ENCODE results near the gene DNM3. TPM values are rescaled to one million over a fixed set of nuclear protein-coding genes. Genes with fewer than 3 reads are reported as not detected.

The DNM3 gene
- polyA plus RNA-seq, 3 donors = 0.15 TPM; not detected in 2

- Histone ChIP-seq H3K36me3 (replicated peaks in 1 of 2; ENCODE audit: control insufficient read depth in 1 of 2, insufficient read depth in 2 of 2, low read length in 2 of 2) (no peaks in the 10 kb centered on the region), H3K4me1 (ENCODE audit: control insufficient read depth in 1 of 2, insufficient read depth in 2 of 2, low read length in 2 of 2) (no peaks in the 10 kb centered on the region), H2AFZ (ENCODE audit: insufficient read depth, low read depth, low read length, poor library complexity, severe bottlenecking) (no peak overlapping the region), H3K9me3 (replicated peaks in 1 of 2; ENCODE audit: control insufficient read depth in 1 of 2, insufficient read depth in 1 of 2, low read length in 2 of 2) (no peaks in the 10 kb centered on the region), H3K4me3 (replicated peaks in 1 of 3; ENCODE audit: low read depth in 2 of 3, low read length in 3 of 3) (no peak overlapping the region), H3K9ac (ENCODE audit: insufficient read depth, low read length, poor library complexity, severe bottlenecking) (no peak overlapping the region), H3K27me3 (ENCODE audit: control insufficient read depth in 2 of 2, insufficient read depth in 2 of 2, low read length in 2 of 2) (no peaks in the 10 kb centered on the region), H3K4me2 (replicated peaks; ENCODE audit: extremely low read depth, low read length, poor library complexity, severe bottlenecking) (no peak overlapping the region), H3K27ac (ENCODE audit: low read depth in 1 of 2, low read length in 2 of 2) (no peak overlapping the region), H3K79me2 (ENCODE audit: insufficient read depth, low read length) (no peaks in the 10 kb centered on the region), H4K20me1 (ENCODE audit: insufficient read depth, low read length) (no peaks in the 10 kb centered on the region)
- DNase-seq = no peak
- Mint-ChIP-seq H3K36me3 (no peaks in the 10 kb centered on the region), H3K4me3 (no peak overlapping the region), H3K27ac (no peak overlapping the region), H3K4me1 (no peaks in the 10 kb centered on the region), H3K9me3 (no peaks in the 10 kb centered on the region), H3K27me3 (ENCODE audit: low read depth in 3 of 3) (no peaks in the 10 kb centered on the region)
- TF ChIP-seq, protein P1, sequence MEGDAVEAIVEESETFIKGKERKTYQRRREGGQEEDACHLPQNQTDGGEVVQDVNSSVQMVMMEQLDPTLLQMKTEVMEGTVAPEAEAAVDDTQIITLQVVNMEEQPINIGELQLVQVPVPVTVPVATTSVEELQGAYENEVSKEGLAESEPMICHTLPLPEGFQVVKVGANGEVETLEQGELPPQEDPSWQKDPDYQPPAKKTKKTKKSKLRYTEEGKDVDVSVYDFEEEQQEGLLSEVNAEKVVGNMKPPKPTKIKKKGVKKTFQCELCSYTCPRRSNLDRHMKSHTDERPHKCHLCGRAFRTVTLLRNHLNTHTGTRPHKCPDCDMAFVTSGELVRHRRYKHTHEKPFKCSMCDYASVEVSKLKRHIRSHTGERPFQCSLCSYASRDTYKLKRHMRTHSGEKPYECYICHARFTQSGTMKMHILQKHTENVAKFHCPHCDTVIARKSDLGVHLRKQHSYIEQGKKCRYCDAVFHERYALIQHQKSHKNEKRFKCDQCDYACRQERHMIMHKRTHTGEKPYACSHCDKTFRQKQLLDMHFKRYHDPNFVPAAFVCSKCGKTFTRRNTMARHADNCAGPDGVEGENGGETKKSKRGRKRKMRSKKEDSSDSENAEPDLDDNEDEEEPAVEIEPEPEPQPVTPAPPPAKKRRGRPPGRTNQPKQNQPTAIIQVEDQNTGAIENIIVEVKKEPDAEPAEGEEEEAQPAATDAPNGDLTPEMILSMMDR (IDR thresholded peaks at IDR 0.05) = no peak
- intact Hi-C loops (cut with micrococcal nuclease) = no loop called here
These were observed 299.3 kb downstream of the DNM3 start for GRCh38 chr1:172140591-172140990.

- Histone ChIP-seq H3K36me3 (replicated peaks in 1 of 2; ENCODE audit: control insufficient read depth in 1 of 2, insufficient read depth in 2 of 2, low read length in 2 of 2) (no peaks in the 10 kb centered on the region), H4K20me1 (ENCODE audit: insufficient read depth, low read length) (no peaks in the 10 kb centered on the region), H3K4me1 (ENCODE audit: control insufficient read depth in 1 of 2, insufficient read depth in 2 of 2, low read length in 2 of 2) (no peaks in the 10 kb centered on the region), H3K9ac (ENCODE audit: insufficient read depth, low read length, poor library complexity, severe bottlenecking) (no peak overlapping the region), H3K9me3 (replicated peaks in 1 of 2; ENCODE audit: control insufficient read depth in 1 of 2, insufficient read depth in 1 of 2, low read length in 2 of 2) (no peaks in the 10 kb centered on the region), H3K4me3 (replicated peaks in 1 of 3; ENCODE audit: low read depth in 2 of 3, low read length in 3 of 3) (no peak overlapping the region), H3K79me2 (ENCODE audit: insufficient read depth, low read length) (no peaks in the 10 kb centered on the region), H3K27ac (ENCODE audit: low read depth in 1 of 2, low read length in 2 of 2) (no peak overlapping the region), H3K27me3 (ENCODE audit: control insufficient read depth in 2 of 2, insufficient read depth in 2 of 2, low read length in 2 of 2) (no peaks in the 10 kb centered on the region), H2AFZ (ENCODE audit: insufficient read depth, low read depth, low read length, poor library complexity, severe bottlenecking) (no peak overlapping the region), H3K4me2 (replicated peaks; ENCODE audit: extremely low read depth, low read length, poor library complexity, severe bottlenecking) (no peak overlapping the region)
- TF ChIP-seq, protein P1 (IDR thresholded peaks at IDR 0.05) = no peak
- no CpG with 5 or more reads among the region's 7 CpGs for WGBS (ENCODE audit: insufficient coverage)
- H3K9me3 Mint-ChIP-seq = no peaks in the 10 kb centered on the region
- no peak for DNase-seq
- no peaks in the 10 kb centered on the region for H3K4me1 Mint-ChIP-seq
- no peaks in the 10 kb centered on the region for H3K27me3 Mint-ChIP-seq (ENCODE audit: low read depth in 3 of 3)
- no peaks in the 10 kb centered on the region for H3K36me3 Mint-ChIP-seq
- no peak overlapping the region for H3K27ac Mint-ChIP-seq
- intact Hi-C loops (cut with micrococcal nuclease) = no loop called here
- H3K4me3 Mint-ChIP-seq = no peak overlapping the region
These were observed 300.1 kb downstream of the DNM3 start for GRCh38 chr1:172141341-172141881.
